ENCODE measurements around the gene CYP1A1. TPM values are rescaled to one million over a fixed set of nuclear protein-coding genes. Genes with fewer than 3 reads are reported as not detected.

Gene CYP1A1
- total RNA-seq (2014; rRNA removed; shearing (Covaris generic); ENCODE audit: low replicate concordance) = 3.6 TPM in 1 of 2 replicates, not detected in the other

- peak; percentile 22 for DNase-seq (ENCODE audit: low read depth)
- in situ Hi-C loops (cut with HindIII; ENCODE audit: low pct_unique_long_range_greater_than_20kb, low sequenced_read_pairs) = no loop called here
Observed at GRCh38 chr15:74725225-74725774, at the start of gene CYP1A1. TSS of gene CYP1A1 (minus strand) at chr15:74725528. CDS start at chr15:74723097, 2,431 bp downstream.

- no peak for DNase-seq (ENCODE audit: low read depth)
- in situ Hi-C loops (cut with HindIII; ENCODE audit: low pct_unique_long_range_greater_than_20kb, low sequenced_read_pairs) = loop anchor here (10.0 to 25.0 kb wide), 2 partner anchors 139 to 411 kb away; partner anchors contain the start of gene CYP11A1
Observed at GRCh38 chr15:74773731-74774252, 48.5 kb upstream of the CYP1A1 start.

- in situ Hi-C loops (cut with HindIII; ENCODE audit: low pct_unique_long_range_greater_than_20kb, low sequenced_read_pairs) = loop anchor here (10.0 to 25.0 kb wide), 2 partner anchors 139 to 411 kb away; partner anchors contain the start of gene CYP11A1
- no peak for DNase-seq (ENCODE audit: low read depth)
Observed at GRCh38 chr15:74773329-74773728, 48.0 kb upstream of the CYP1A1 start.

GRCh38 chr15:74770211-74770903 is 45.0 kb upstream of the CYP1A1 start:
- in situ Hi-C loops (cut with HindIII; ENCODE audit: low pct_unique_long_range_greater_than_20kb, low sequenced_read_pairs) = loop anchor here (10.0 to 25.0 kb wide), 2 partner anchors 136 to 408 kb away; partner anchors contain the start of gene CYP11A1
- no peak for DNase-seq (ENCODE audit: low read depth)

- DNase-seq (ENCODE audit: low read depth) = no peak
- in situ Hi-C loops (cut with HindIII; ENCODE audit: low pct_unique_long_range_greater_than_20kb, low sequenced_read_pairs) = loop anchor here (10.0 to 25.0 kb wide), 2 partner anchors 135 to 407 kb away; partner anchors contain the start of gene CYP11A1
Observed at GRCh38 chr15:74769463-74770025, 44.2 kb upstream of the CYP1A1 start.

- in situ Hi-C loops (cut with HindIII; ENCODE audit: low pct_unique_long_range_greater_than_20kb, low sequenced_read_pairs) = loop anchor here (25.0 kb wide), 1 partner anchor 407 kb away; the partner anchor contains the start of gene CYP11A1
Observed at GRCh38 chr15:74768771-74769342, 43.5 kb upstream of the CYP1A1 start.

GRCh38 chr15:74768099-74768770 is 42.9 kb upstream of the CYP1A1 start:
- no peak for DNase-seq (ENCODE audit: low read depth)
- in situ Hi-C loops (cut with HindIII; ENCODE audit: low pct_unique_long_range_greater_than_20kb, low sequenced_read_pairs) = loop anchor here (25.0 kb wide), 1 partner anchor 406 kb away; the partner anchor contains the start of gene CYP11A1

More at GRCh38 chr15:74768771-74769342, 43.5 kb upstream of the CYP1A1 start:
- peak; percentile 48 for DNase-seq (ENCODE audit: low read depth)

GRCh38 chr15:74767167-74768098 is 42.1 kb upstream of the CYP1A1 start:
- DNase-seq (ENCODE audit: low read depth) = no peak
- in situ Hi-C loops (cut with HindIII; ENCODE audit: low pct_unique_long_range_greater_than_20kb, low sequenced_read_pairs) = loop anchor here (25.0 kb wide), 1 partner anchor 405 kb away; the partner anchor contains the start of gene CYP11A1

GRCh38 chr15:74763416-74763815 is 38.1 kb upstream of the CYP1A1 start:
- no peak for DNase-seq (ENCODE audit: low read depth)
- in situ Hi-C loops (cut with HindIII; ENCODE audit: low pct_unique_long_range_greater_than_20kb, low sequenced_read_pairs) = loop anchor here (25.0 kb wide), 1 partner anchor 401 kb away; the partner anchor contains the start of gene CYP11A1

- in situ Hi-C loops (cut with HindIII; ENCODE audit: low pct_unique_long_range_greater_than_20kb, low sequenced_read_pairs) = loop anchor here (25.0 kb wide), 1 partner anchor 400 kb away; the partner anchor contains the start of gene CYP11A1
- DNase-seq (ENCODE audit: low read depth) = no peak
Observed at GRCh38 chr15:74762791-74763150, 37.4 kb upstream of the CYP1A1 start.

GRCh38 chr15:74758736-74759135 is 33.4 kb upstream of the CYP1A1 start:
- in situ Hi-C loops (cut with HindIII; ENCODE audit: low pct_unique_long_range_greater_than_20kb, low sequenced_read_pairs) = loop anchor here (25.0 kb wide), 1 partner anchor 396 kb away; the partner anchor contains the start of gene CYP11A1
- no peak for DNase-seq (ENCODE audit: low read depth)

GRCh38 chr15:74754593-74755215 is 29.4 kb upstream of the CYP1A1 start:
- in situ Hi-C loops (cut with HindIII; ENCODE audit: low pct_unique_long_range_greater_than_20kb, low sequenced_read_pairs) = loop anchor here (25.0 kb wide), 1 partner anchor 392 kb away; the partner anchor contains the start of gene CYP11A1
- DNase-seq (ENCODE audit: low read depth) = no peak

GRCh38 chr15:74752531-74752930 is 27.2 kb upstream of the CYP1A1 start:
- in situ Hi-C loops (cut with HindIII; ENCODE audit: low pct_unique_long_range_greater_than_20kb, low sequenced_read_pairs) = loop anchor here (25.0 kb wide), 1 partner anchor 390 kb away; the partner anchor contains the start of gene CYP11A1

GRCh38 chr15:74752011-74752410 is 26.7 kb upstream of the CYP1A1 start:
- DNase-seq (ENCODE audit: low read depth) = no peak
- in situ Hi-C loops (cut with HindIII; ENCODE audit: low pct_unique_long_range_greater_than_20kb, low sequenced_read_pairs) = loop anchor here (25.0 kb wide), 1 partner anchor 390 kb away; the partner anchor contains the start of gene CYP11A1

More at GRCh38 chr15:74752531-74752930, 27.2 kb upstream of the CYP1A1 start:
- DNase-seq (ENCODE audit: low read depth) = no peak

- in situ Hi-C loops (cut with HindIII; ENCODE audit: low pct_unique_long_range_greater_than_20kb, low sequenced_read_pairs) = loop anchor here (25.0 kb wide), 1 partner anchor 388 kb away; the partner anchor contains the start of gene CYP11A1
Observed at GRCh38 chr15:74750751-74751150, 25.4 kb upstream of the CYP1A1 start.

GRCh38 chr15:74749832-74750231 is 24.5 kb upstream of the CYP1A1 start:
- in situ Hi-C loops (cut with HindIII; ENCODE audit: low pct_unique_long_range_greater_than_20kb, low sequenced_read_pairs) = loop anchor here (25.0 kb wide), 1 partner anchor 388 kb away; the partner anchor contains the start of gene CYP11A1

More at GRCh38 chr15:74750751-74751150, 25.4 kb upstream of the CYP1A1 start:
- DNase-seq (ENCODE audit: low read depth) = no peak

More at GRCh38 chr15:74749832-74750231, 24.5 kb upstream of the CYP1A1 start:
- no peak for DNase-seq (ENCODE audit: low read depth)
